ENCODE results near the gene TCF3.
"Not testable (repeated sequence)": the region's sequence is repeated elsewhere in the genome, so short reads cannot be mapped to it uniquely, and the experiment has no call there.

Gene TCF3

GRCh38 chr19:1652471-1653299 lies at the start of gene TCF3:
Gene TCF3 (minus strand): TSS chr19:1652615. CDS start chr19:1650248, 2,367 bp downstream.
- peak; percentile 96 to 97 for DNase-seq (ENCODE audit: low read depth in 2 of 2)

GRCh38 chr19:1700733-1701663 lies 48.6 kb upstream of the TCF3 start:
- DNase-seq (ENCODE audit: low read depth in 2 of 2): no peak

- DNase-seq (ENCODE audit: low read depth in 2 of 2): no peak
Observed at GRCh38 chr19:1699998-1700732, 47.8 kb upstream of the TCF3 start.

GRCh38 chr19:1699386-1699785 lies 47.0 kb upstream of the TCF3 start:
- DNase-seq (ENCODE audit: low read depth in 2 of 2): no peak

GRCh38 chr19:1698636-1699035 lies 46.2 kb upstream of the TCF3 start:
- no peak for DNase-seq (ENCODE audit: low read depth in 2 of 2)

- not testable (repeated sequence) for DNase-seq (ENCODE audit: low read depth in 2 of 2)
Observed at GRCh38 chr19:1695481-1695880, 43.1 kb upstream of the TCF3 start.

- DNase-seq (ENCODE audit: low read depth in 2 of 2): no peak
Observed at GRCh38 chr19:1691589-1692290, 39.3 kb upstream of the TCF3 start.

GRCh38 chr19:1690699-1691307 lies 38.4 kb upstream of the TCF3 start:
- peak; percentile 46 to 69 for DNase-seq (ENCODE audit: low read depth in 2 of 2)

- DNase-seq (ENCODE audit: low read depth in 2 of 2): not testable (repeated sequence)
Observed at GRCh38 chr19:1685785-1686184, 33.4 kb upstream of the TCF3 start.

GRCh38 chr19:1685046-1685445 lies 32.6 kb upstream of the TCF3 start:
- DNase-seq (ENCODE audit: low read depth in 2 of 2): no peak

GRCh38 chr19:1684573-1684912 lies 32.1 kb upstream of the TCF3 start:
- DNase-seq (ENCODE audit: low read depth in 2 of 2): no peak

- DNase-seq (ENCODE audit: low read depth in 2 of 2): no peak
Observed at GRCh38 chr19:1683869-1684572, 31.6 kb upstream of the TCF3 start.

- no peak for DNase-seq (ENCODE audit: low read depth in 2 of 2)
Observed at GRCh38 chr19:1680976-1681375, 28.6 kb upstream of the TCF3 start.

GRCh38 chr19:1678073-1678472 lies 25.7 kb upstream of the TCF3 start:
- DNase-seq (ENCODE audit: low read depth in 2 of 2): no peak

- DNase-seq (ENCODE audit: low read depth in 2 of 2): no peak
Observed at GRCh38 chr19:1676351-1677266, 24.2 kb upstream of the TCF3 start.

GRCh38 chr19:1675633-1676350 lies 23.4 kb upstream of the TCF3 start:
- no peak for DNase-seq (ENCODE audit: low read depth in 2 of 2)

GRCh38 chr19:1674293-1674679 lies 21.9 kb upstream of the TCF3 start:
- DNase-seq (ENCODE audit: low read depth in 2 of 2): no peak

- DNase-seq (ENCODE audit: low read depth in 2 of 2): no peak
Observed at GRCh38 chr19:1673645-1674292, 21.4 kb upstream of the TCF3 start.
